Activated CD4-positive, alpha-beta T cell treated with anti-CD3 and anti-CD28 coated beads, Interleukin-10, Interleukin-2, amounts not matched to agents 100 ng/mL and 50 ng/mL, durations not matched to agents 16 hours and 8 hours (primary cell): ENCODE data around the gene SMARCA2.

Experiments
- DNase-seq: peaks from one replicate; pipeline ENCODE4 v3.0.0-alpha.2; 2020

Gene SMARCA2

GRCh38 chr9:2043243-2043642 lies 28.1 kb downstream of the SMARCA2 start:
- no peak for DNase-seq

GRCh38 chr9:2043881-2044462 lies 28.8 kb downstream of the SMARCA2 start:
- no peak for DNase-seq

GRCh38 chr9:2047144-2047671 lies 32.1 kb downstream of the SMARCA2 start:
- DNase-seq = no peak

- DNase-seq = no peak
Measured at GRCh38 chr9:2047916-2048315, 32.8 kb downstream of the SMARCA2 start.

- no peak for DNase-seq
Measured at GRCh38 chr9:2050236-2050635, 35.1 kb downstream of the SMARCA2 start.

- peak; percentile 93 for DNase-seq
Measured at GRCh38 chr9:2053883-2054845, 39.0 kb downstream of the SMARCA2 start.

- peak; percentile 95 for DNase-seq
Measured at GRCh38 chr9:2055203-2055658, 40.1 kb downstream of the SMARCA2 start.

GRCh38 chr9:2059274-2059929 lies 44.3 kb downstream of the SMARCA2 start:
- DNase-seq = peak; percentile 34

GRCh38 chr9:2060424-2060823 lies 45.3 kb downstream of the SMARCA2 start:
- DNase-seq = no peak

GRCh38 chr9:2065704-2066103 lies 50.6 kb downstream of the SMARCA2 start:
- no peak for DNase-seq

- DNase-seq = peak; percentile 49
Measured at GRCh38 chr9:2066312-2067273, 51.4 kb downstream of the SMARCA2 start.

GRCh38 chr9:2072752-2073405 lies 57.7 kb downstream of the SMARCA2 start:
- peak; percentile 15 for DNase-seq

- DNase-seq = no peak
Measured at GRCh38 chr9:2082772-2083171, 67.6 kb downstream of the SMARCA2 start.

GRCh38 chr9:2083479-2083878 lies 68.3 kb downstream of the SMARCA2 start:
- DNase-seq = peak; percentile 29

- no peak for DNase-seq
Measured at GRCh38 chr9:2085716-2086115, 70.6 kb downstream of the SMARCA2 start.

- no peak for DNase-seq
Measured at GRCh38 chr9:2086116-2086515, 71.0 kb downstream of the SMARCA2 start.

GRCh38 chr9:2086971-2087370 lies 71.8 kb downstream of the SMARCA2 start:
- peak; percentile 26 for DNase-seq

GRCh38 chr9:2087500-2088313 lies 72.6 kb downstream of the SMARCA2 start:
- DNase-seq = peak; percentile 76

GRCh38 chr9:2093920-2094597 lies 78.9 kb downstream of the SMARCA2 start:
- no peak for DNase-seq

- DNase-seq = no peak
Measured at GRCh38 chr9:2096376-2096970, 81.3 kb downstream of the SMARCA2 start.
